Measurements from ENCODE around the gene MTMR4.
A peak's percentile ranks its signal among the peaks of the same experiment; 100 is the strongest.
"Not testable (repeated sequence)": the region's sequence is repeated elsewhere in the genome, so short reads cannot be mapped to it uniquely, and the experiment has no call there.

Gene MTMR4

DNA sequence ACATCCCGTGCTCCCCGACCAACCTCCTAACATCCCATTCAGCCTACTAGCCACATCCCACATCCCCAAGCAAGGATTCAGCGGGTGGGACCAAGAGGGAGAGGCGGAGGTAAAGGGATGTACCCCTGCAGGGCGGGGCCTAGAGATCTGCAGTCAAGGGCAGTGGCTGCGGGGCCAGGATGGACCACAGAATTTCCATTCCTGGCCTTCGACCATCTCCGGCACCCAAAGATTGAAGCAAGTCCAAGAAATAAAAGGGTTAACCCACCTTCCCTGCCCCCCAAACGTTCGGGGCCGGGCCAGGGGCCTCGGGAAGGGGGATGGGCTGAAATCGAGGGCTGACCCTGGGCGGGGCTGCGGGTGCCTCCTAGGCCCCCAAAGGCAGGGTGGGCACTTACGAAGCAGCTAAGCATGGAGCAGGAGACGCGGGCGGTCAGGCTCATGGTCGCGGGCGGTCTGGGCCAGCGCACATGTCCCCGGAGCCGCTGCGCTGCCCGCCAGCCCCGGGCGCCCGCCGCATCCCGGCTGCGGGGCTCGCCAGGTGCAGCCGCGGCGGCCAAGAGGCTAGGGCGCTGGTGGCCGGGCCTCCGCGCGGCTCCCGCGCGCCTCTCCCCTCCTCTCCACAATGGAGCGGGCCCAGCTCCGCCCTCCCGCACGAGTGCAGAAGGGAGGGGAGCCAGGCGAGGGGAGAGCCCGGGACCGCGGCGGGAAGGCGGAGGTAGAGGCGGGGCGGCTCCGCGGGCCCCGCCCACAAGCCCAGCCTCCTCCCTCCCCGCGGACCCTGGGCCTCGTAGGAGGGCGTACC lies at the start of gene MTMR4:
Gene MTMR4 (minus strand): TSS at position 674 of the 805 bp plus-strand sequence. CDS start 231 bp downstream, at position 443.
- peak; percentile 85 for DNase-seq (ENCODE audit: low spot score)

- DNase-seq (ENCODE audit: low spot score) = no peak
Observed at GRCh38 chr17:58560511-58560910, 46.1 kb upstream of the MTMR4 start.

- no peak for DNase-seq (ENCODE audit: low spot score)
Observed at GRCh38 chr17:58557981-58558380, 43.5 kb upstream of the MTMR4 start.

DNA sequence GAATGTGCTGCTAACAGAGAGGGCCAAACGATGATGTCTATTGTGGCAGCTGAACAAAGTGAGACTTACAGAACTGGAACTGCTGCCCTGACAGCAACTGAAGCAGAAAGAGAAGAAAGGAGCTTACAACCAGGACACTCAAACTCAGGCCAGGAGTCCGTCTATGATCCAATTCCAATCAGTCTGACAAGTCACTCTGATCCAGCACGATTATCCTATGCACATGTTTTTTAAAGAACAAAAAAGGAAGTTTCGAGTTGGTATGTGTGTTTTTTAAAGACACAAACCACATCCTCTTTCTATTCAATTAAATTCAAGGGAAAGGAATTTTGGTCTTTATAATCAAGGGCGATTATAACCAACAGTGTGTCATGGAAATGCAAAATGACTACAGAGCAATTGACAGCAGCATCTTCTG lies 42.4 kb upstream of the MTMR4 start:
- DNase-seq (ENCODE audit: low spot score) = no peak

GRCh38 chr17:58555109-58555508 lies 40.7 kb upstream of the MTMR4 start:
- not testable (repeated sequence) for DNase-seq (ENCODE audit: low spot score)

DNA sequence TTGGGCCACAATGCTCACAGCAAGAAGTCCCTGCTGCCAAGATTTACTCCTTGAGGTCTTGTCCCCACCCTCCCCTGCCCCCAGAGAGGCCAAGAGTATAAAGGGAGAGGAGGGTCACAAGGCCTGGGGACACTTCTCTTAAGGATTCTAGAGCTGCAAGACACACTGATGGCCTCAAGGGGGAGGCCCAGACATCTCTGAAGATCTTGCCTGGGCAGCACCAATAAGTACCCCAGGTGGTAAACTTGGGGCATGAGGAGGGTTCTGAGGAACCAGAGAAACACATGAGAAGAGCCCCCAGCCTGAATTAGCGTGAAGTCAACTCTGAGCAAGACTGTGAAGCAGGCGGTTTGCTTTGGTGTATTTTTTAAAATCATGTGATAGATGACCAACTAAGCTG lies 26.8 kb upstream of the MTMR4 start:
- no peak for DNase-seq (ENCODE audit: low spot score)

GRCh38 chr17:58539698-58540097 lies 25.3 kb upstream of the MTMR4 start:
- DNase-seq (ENCODE audit: low spot score) = no peak

GRCh38 chr17:58538811-58539409 lies 24.5 kb upstream of the MTMR4 start:
- DNase-seq (ENCODE audit: low spot score) = no peak

GRCh38 chr17:58537266-58537665 lies 22.8 kb upstream of the MTMR4 start:
- DNase-seq (ENCODE audit: low spot score) = no peak

GRCh38 chr17:58536542-58536941 lies 22.1 kb upstream of the MTMR4 start:
- no peak for DNase-seq (ENCODE audit: low spot score)

DNA sequence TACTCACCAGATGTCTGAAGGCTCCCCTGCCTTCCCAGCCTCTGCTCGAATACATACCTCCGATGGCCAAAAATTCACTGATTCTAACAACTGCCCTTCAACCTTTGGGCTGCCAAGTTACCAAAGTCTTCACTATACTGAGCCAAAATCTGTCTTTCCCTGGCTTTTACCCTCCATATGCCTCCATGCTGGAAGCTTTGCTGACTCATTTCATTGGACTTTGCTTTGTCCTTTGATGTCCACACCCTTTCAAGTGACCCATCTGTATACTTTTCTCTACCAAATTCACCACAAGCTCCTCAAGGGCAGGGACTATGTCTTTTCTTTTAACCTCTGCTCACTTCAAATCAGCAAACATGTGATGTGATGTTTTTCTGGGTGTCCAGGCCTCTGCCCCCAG lies 21.0 kb upstream of the MTMR4 start:
- DNase-seq (ENCODE audit: low spot score) = peak; percentile 61

- peak; percentile 27 for DNase-seq (ENCODE audit: low spot score)
Observed at GRCh38 chr17:58534901-58535421, 20.5 kb upstream of the MTMR4 start.

GRCh38 chr17:58534331-58534730 lies 19.9 kb upstream of the MTMR4 start:
- no peak for DNase-seq (ENCODE audit: low spot score)

- DNase-seq (ENCODE audit: low spot score) = no peak
Observed at GRCh38 chr17:58533616-58534188, 19.3 kb upstream of the MTMR4 start.

DNA sequence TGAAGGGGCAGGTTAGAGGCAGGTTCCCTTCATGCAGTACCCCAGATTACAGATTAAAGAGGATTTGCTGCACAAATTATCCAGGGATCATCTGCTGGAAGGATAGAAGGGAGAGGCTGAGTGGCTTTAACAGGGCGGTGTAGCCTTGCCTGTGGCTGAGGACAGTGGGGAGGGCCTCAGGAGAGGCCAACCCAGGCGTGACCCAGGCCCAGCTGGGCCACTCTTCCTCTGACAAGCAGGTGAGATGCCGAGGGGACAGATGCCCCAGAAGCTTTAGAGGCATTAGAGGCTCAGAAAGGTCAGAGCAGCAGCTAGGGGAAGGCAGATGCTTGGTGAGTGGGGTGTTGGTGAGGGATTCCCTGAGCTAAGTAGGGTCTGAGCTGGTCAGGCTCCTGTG lies 18.1 kb upstream of the MTMR4 start:
- DNase-seq (ENCODE audit: low spot score) = no peak

DNA sequence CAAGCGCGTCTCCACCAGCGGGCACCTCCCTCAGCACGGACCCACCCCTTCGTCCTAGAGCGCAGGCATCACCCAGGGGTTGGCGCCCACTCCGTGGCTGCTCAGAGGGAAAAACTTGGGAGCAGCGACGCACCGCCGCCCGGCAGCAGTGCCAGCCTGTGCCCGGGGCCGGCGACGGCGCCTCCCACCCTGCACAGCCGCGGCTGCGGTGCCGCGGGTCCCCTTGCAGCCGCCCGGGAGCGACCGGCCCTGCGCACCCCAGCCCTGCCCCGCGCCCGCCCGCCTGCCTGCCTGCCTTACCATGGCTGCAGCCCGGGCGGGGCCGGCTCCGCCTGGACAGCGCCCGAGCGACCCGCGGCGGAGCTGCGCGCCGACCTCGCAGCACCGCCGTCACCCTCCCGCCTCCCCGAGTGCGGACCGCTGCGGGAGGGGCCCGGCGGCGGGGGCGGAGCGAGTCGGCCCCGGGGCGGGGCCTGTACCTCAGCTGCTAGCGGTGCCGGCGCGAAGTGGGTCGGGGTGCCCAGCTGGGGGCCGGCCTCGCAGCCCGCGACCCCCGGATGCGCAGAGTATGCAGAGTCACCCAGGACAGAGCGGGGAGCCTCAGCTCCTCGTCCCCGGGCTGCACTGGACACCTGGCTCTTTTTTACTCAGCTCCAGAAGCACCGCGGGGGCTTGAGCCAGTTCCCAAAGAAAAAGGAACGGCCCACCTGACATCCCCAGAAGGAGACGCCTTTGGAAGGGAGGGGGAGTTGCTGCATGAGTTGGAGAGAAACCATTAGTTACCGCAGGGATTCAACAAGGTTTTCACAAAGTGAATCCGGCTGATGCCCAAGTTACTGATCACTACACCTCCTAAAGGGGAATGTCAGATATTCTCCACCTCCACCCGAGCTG lies 17.5 kb upstream of the MTMR4 start:
- DNase-seq (ENCODE audit: low spot score) = peak; percentile 47

GRCh38 chr17:58531122-58531521 lies 16.7 kb upstream of the MTMR4 start:
- no peak for DNase-seq (ENCODE audit: low spot score)

GRCh38 chr17:58530655-58531054 lies 16.2 kb upstream of the MTMR4 start:
- no peak for DNase-seq (ENCODE audit: low spot score)

DNA sequence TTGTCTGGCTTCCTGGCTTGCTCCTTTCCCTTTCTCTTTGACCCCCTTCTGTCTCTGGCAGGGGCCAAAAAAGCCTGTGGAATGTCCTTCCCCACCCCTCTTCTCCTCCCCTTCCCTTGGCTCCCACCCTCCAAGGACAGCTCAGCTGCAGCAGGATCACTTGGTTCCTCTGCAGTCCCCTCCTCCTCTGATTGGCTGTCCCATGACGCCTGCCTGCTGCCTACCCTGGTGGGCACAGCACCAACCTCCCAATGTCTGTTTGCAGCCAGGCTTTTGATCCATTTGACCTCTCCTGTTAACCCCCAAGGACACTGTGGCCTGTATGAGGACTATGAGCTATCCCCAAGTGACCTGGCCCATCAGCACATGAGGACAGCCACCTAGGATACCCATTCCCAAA lies 14.8 kb upstream of the MTMR4 start:
- DNase-seq (ENCODE audit: low spot score) = no peak

DNA sequence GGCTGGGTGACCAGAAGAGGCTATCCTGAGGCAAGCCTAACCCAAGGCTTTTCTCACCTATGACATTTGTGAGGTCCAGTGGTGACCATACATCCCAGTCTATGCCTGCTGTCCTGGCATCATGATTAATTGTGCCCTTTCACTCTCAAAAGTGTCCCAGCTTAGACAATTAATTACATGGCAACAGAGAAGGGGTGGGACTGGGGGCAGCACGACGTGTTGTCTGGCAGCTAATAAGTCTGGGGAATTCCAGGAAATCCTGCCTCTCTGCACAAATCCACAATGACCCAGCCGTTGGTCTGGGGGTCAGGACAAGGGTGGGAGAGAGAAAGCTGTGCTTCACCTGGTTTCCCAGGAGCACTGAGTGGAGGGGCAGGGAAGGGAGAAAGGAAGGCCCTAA lies 14.0 kb upstream of the MTMR4 start:
- no peak for DNase-seq (ENCODE audit: low spot score)

DNA sequence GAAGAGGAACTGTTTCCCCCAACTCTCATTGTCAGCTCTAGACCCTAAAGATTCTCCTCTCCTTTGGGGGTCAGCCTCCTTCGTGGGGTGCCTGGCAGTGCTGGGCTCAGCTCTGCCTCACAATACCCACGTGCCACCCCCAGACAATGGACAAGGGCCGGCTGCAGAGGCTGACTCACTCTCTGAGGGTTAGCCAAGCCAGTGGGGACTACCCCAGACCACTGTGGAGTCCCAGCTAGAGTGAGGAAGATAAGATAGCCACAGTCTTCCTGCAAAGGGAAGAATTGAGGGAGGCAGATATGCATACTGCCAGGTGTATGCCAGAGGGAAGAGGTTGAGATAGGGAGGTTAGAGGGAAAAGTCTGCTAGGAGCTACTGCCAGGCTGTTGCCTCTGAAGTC lies 13.5 kb upstream of the MTMR4 start:
- no peak for DNase-seq (ENCODE audit: low spot score)

- DNase-seq (ENCODE audit: low spot score) = no peak
Observed at GRCh38 chr17:58527306-58527705, 12.9 kb upstream of the MTMR4 start.

Data from LoVo (cell line).